Measurements from ENCODE around the gene PTBP2. TPM values are rescaled to one million over a fixed set of nuclear protein-coding genes. Genes with fewer than 3 reads are reported as not detected.

The PTBP2 gene, protein sequence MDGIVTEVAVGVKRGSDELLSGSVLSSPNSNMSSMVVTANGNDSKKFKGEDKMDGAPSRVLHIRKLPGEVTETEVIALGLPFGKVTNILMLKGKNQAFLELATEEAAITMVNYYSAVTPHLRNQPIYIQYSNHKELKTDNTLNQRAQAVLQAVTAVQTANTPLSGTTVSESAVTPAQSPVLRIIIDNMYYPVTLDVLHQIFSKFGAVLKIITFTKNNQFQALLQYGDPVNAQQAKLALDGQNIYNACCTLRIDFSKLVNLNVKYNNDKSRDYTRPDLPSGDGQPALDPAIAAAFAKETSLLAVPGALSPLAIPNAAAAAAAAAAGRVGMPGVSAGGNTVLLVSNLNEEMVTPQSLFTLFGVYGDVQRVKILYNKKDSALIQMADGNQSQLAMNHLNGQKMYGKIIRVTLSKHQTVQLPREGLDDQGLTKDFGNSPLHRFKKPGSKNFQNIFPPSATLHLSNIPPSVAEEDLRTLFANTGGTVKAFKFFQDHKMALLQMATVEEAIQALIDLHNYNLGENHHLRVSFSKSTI
- total RNA-seq (ENCODE audit: insufficient read depth, low replicate concordance), result 31.5 TPM

DNA sequence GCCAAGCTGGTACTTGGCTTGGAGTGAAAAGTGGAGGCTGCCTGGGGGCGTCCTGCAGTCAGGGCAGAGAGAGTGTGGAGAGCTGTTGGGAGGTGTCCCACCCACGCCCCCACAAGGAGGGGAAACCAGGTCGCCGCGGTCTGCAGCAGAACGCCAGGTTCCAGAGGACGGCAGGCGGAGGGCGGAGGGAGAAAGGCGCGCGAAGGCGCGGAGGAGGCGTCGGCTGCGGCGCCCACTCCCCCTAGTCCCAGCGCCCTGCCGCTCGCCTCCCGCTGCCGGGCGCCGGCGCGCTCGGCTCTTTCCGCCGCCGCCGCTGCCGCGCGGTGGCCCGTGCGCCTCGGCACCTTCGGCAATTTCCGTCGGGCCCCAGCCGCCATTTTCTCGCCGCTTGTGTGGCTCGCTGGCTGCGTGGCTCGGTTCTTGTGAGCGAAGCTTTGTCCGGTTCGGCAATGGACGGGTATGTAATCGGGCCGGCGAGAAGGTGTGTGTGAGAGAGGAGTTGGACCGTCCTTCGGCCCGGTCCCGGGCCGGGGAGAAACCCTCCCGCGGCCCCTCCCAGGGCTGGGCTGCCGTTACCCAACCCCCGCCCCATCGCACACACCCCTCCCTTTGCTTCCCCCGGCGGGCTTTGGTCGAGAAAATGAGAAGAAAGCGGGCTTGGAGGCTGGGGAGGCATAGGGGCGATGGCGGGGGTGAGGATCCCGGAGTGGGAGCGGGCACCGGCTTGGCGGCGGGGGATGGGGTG, at the start of gene PTBP2:
TSS of gene PTBP2 (plus strand) at position 369 of the 745 bp plus-strand sequence. CDS start at position 450, 81 bp downstream.
- peak; percentile 92 for DNase-seq (ENCODE audit: low spot score)

- DNase-seq (ENCODE audit: low spot score), result no peak
Measured at GRCh38 chr1:96674915-96675314, 46.7 kb upstream of the PTBP2 start.

DNA sequence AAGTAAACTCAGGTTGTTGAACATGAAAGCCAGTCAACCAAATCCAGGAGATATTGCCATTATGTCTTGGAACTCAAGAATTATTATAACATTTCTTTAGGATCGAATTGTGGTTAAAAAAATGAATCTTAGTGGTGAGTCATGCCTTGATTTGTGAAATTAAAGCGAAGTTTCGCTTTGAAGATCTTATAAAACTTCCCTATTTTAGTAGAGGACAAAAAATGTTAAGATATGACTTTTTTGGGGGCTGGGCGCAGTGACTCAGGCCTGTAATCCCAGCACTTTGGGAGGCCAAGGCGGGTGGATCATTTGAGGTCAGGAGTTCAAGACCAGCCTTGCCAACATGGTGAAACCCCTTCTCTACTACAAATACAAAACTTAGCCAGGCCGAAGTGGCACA, 39.5 kb upstream of the PTBP2 start:
- no peak for DNase-seq (ENCODE audit: low spot score)

DNA sequence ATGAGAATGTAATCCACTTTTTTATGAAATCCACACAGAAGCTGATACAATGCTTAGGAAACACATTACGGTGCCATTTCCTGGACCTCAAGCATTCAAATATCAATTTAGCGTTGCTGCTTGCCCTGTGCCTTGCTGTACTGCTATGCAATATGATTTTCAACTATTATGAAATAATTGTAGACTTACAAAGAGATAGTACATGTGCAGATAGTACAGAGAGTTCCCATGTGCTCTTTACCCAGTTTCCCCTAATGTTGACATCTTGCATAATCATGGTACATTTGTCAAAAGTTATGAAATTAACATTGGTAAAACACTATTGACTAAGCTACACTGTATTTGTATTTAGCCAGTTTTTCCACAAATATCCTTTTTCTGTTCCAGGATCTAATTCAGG, 37.7 kb upstream of the PTBP2 start:
- DNase-seq (ENCODE audit: low spot score), result no peak

DNA sequence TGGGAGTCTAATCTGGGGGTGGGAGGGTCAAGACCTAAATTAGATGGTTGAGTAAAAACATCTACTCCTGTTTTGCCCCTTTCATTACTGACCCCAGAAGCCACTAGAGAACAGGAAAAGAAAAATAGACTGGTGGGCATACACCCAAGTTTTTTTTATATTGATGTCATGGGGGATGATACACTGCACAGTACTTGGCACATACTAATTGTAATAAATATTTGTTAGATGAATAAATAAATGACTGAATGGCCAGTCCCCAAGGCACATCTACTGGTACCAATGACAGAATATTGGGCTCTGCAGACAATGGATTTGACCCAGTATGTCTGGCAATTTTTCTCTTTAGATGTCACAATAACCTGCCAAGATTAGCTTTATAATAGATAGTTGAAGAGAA, 36.8 kb upstream of the PTBP2 start:
- DNase-seq (ENCODE audit: low spot score), result no peak

DNA sequence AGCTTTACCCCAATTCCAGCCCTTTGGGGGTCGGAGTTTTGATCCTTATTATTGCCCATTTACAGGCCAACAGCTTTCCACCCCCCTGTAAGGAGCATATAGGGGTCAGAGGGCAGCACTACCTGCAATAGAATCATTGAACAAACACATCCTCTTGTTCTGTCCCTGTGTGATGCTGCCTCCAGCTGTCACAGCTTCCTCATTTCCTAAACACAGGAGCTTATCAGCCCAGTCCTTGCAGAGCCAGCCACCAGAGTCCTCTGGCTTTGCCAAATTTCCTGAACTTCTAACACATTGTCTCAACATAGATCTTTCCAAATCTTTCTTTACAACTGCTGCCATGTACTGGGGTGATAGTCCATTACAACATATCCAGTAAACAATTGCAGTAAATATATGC, 32.8 kb upstream of the PTBP2 start:
- no peak for DNase-seq (ENCODE audit: low spot score)

GRCh38 chr1:96695954-96696353, 25.6 kb upstream of the PTBP2 start:
- DNase-seq (ENCODE audit: low spot score), result no peak

GRCh38 chr1:96698342-96698983, 23.1 kb upstream of the PTBP2 start:
- peak; percentile 65 for DNase-seq (ENCODE audit: low spot score)

GRCh38 chr1:96703186-96703585, 18.4 kb upstream of the PTBP2 start:
- no peak for DNase-seq (ENCODE audit: low spot score)

- DNase-seq (ENCODE audit: low spot score), result no peak
Measured at GRCh38 chr1:96707023-96707422, 14.6 kb upstream of the PTBP2 start.

DNA sequence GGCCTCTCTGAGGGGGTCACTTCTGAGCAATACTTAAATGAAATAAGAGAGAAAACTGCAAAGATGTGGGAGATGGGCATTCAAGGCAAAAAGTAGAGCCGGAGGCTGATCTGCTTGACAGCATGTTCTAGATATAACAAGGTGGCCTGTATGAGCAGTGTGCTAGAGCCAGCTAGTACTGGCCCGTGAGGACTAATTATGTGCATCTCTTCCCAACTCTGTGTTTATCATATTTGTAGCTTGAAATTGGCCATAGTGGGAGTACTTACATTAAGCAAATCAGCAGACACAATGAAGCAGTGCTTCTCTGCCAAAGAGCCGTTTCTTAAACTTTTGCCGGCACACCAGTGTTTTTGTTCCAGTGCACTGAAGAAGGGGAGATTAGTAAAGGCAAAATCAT, 13.1 kb upstream of the PTBP2 start:
- DNase-seq (ENCODE audit: low spot score), result no peak

DNA sequence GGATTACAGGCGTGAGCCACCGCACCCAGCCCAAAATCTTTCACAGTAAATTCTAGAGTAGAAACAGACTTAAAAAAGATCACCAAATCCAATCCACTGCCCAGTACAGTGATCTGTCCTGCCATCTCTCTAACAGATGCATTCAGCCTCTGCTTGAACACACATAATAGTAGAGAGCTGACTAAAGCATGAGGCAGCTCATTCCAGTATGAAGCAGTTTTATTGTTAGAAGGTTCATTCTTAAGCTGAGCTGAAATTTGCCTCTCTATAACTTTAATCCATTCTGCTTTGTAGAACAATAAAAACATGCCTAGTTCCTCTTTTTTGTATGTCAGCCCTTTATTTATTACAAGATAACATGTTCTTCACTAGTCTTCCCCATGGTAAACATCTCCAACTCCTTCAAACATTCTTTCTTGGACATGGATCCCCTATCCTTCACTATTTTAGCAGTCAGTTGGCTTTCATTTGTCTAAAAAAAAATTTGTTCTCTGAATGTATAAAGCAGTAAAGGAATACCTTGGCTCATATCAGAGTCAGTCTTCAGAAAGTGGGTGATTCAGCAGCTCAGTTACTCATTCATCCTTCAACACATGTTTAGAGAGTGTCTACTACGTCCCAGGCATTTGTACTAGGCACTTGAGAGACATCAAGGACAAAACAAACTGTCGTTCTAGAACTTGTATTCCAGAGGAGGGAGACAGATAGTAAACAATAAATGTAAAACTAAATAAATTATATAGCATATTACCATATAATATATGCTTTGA, 10.7 kb upstream of the PTBP2 start:
- DNase-seq (ENCODE audit: low spot score), result no peak

- no peak for DNase-seq (ENCODE audit: low spot score)
Measured at GRCh38 chr1:96713649-96714048, 7.9 kb upstream of the PTBP2 start.

- no peak for DNase-seq (ENCODE audit: low spot score)
Measured at GRCh38 chr1:96714881-96715280, 6.7 kb upstream of the PTBP2 start.

DNA sequence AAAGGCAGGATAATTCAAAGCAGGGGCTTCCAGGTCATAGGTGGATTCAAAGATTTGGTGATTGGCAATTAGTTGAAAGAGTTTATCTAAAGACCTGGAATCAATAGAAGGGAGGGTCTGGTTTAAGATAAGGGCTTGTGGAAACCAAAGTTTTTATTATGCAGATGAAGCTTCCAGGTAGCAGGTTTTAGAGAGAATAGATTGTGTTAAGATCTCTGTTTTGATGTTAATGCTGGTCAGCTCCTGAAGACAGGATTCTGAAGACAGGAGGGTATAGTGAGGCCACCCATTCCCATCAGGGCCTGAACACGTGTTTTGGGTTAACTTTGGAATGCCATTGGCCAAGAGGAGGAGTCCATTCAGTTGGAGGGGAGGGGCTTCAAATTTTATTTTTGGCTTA, 6.1 kb upstream of the PTBP2 start:
- no peak for DNase-seq (ENCODE audit: low spot score)

DNA sequence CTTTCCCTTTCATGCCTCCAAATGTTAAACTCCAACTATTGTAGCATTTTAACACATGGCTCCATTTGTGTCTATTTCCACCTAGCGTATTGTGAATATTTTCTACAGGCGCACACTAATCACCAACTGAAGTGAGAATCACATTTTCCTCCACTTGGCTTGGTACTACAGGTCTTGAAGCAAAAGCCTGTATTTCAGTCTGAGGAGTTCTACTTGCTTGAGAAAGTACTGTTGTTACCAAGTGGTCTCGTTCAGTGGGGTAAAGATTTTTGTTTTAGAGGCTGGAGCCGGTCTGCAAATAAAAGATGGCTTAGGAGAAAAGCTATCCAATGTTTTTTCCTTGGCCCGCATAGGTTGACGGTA, 550 bp upstream of the PTBP2 start:
- no peak for DNase-seq (ENCODE audit: low spot score)

DNA sequence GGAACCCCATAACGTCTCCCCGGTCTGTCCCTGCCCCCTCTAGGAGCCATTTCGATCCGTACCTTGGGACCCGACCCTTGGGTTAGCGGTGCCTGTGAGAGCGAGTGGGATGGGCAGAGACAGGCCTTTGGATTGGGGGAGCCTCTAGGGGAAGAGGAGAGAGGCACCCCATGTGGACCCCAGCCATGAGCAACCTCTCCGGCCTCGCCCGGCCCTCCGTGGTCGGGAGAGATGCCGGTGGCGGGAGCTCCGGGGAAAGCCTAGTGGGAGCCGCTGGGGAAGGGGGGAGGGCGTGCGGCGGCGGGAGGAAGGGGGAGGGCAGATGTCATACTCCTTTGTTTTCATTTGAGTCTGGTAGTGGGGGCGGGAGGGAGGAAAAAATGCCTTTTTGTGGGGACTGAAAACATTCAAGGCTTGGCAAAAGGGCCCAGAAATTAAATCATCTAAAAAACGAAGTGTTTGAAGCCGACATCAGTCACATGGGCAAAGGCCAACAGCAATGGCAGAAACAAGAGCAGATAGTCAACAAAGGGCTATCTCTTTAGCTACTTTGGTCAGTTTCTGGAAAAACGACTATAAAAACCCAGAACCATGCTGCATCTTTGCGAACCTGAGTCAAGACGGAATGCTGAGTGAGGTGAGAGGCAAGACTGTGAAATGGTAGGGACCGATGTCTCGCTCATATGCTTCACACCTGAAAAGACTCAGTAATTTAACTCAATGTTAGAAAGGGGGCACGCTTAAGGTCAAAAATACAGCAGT, 758 bp downstream of the PTBP2 start:
- peak; percentile 74 for DNase-seq (ENCODE audit: low spot score)

GRCh38 chr1:96722958-96723357, 1.4 kb downstream of the PTBP2 start:
- DNase-seq (ENCODE audit: low spot score), result no peak

- DNase-seq (ENCODE audit: low spot score), result no peak
Measured at GRCh38 chr1:96723377-96723776, 1.8 kb downstream of the PTBP2 start.

GRCh38 chr1:96723936-96724335, 2.4 kb downstream of the PTBP2 start:
- no peak for DNase-seq (ENCODE audit: low spot score)

DNA sequence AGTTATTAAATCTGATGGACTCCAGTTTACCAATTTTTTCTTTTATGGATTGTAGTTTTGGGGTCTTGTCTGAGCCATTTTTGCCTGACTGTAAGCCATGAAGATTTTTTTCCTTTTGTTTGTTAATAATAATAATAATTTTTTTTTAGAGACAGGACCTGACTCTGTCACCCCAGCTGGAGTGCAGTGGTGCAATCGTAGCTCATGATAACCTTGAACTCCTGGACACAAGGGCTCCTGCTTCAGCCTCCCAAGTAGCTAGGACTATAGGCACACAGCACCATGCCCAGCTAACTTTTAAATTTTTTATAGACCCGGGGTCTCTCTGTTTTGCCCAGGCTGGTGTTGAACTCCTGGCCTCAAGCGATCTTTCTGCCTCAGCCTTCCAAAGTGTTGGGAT, 6.3 kb downstream of the PTBP2 start:
- DNase-seq (ENCODE audit: low spot score), result no peak

Measured in umbilical cord (tissue), 2 donors.